Natural killer cell (primary cell): ENCODE data around the gene ZNF480. TPM values are rescaled to one million over a fixed set of nuclear protein-coding genes. Genes with fewer than 3 reads are reported as not detected.
"Not testable (repeated sequence)": the region's sequence is repeated elsewhere in the genome, so short reads cannot be mapped to it uniquely, and the experiment has no call there.

ENCODE experiments used
- ATAC-seq, 3 donors: fragments of 150-1000 bp in 2 of 3; fragments of 200-7000 bp in 1 of 3; cut with Tn5 transposase; 1 replicate in 1 of 3; 2 replicates in 2 of 3; pipeline ENCODE4 v1.10.0; 2021; ENCODE audit warnings: mild to moderate bottlenecking in 2 of 3, moderate library complexity in 2 of 3
- DNase-seq, 2 donors: peaks; one replicate each; pipeline versions ENCODE4 v3.0.0 to v3.0.0-alpha.2; 2013 to 2021; ENCODE audit warnings: mixed read lengths in 1 of 2
- H3K27ac ChIP-seq: one replicate; pipeline ENCODE4 v1.5.1; 2013; ENCODE audit warnings: mild to moderate bottlenecking, low read length
- H3K27me3 ChIP-seq: one replicate; pipeline ENCODE4 v1.6.1; 2013; ENCODE audit warnings: low read length; ENCODE audit not compliant: control insufficient read depth, insufficient read depth
- H3K36me3 ChIP-seq: one replicate; pipeline ENCODE4 v1.6.1; 2013; ENCODE audit warnings: low read length; ENCODE audit not compliant: control insufficient read depth, insufficient read depth
- H3K4me1 ChIP-seq: one replicate; pipeline ENCODE4 v1.6.1; 2013; ENCODE audit warnings: low read length; ENCODE audit not compliant: control insufficient read depth, insufficient read depth
- H3K4me3 ChIP-seq: one replicate; pipeline ENCODE4 v1.5.1; 2013; ENCODE audit warnings: low read length
- H3K9me3 ChIP-seq: one replicate; pipeline ENCODE4 v1.6.1; 2013; ENCODE audit warnings: low read length; ENCODE audit not compliant: control insufficient read depth, insufficient read depth
- H3K27ac Mint-ChIP-seq, 2 donors: one replicate each; pipeline ENCODE4 v1.8.0; 2022; ENCODE audit warnings: mild to moderate bottlenecking in 2 of 2, mixed read lengths in 2 of 2, moderate library complexity in 1 of 2
- H3K27me3 Mint-ChIP-seq, 2 donors: one replicate each; pipeline ENCODE4 v1.8.0; 2022; ENCODE audit warnings: low read depth in 2 of 2, mixed read lengths in 2 of 2
- H3K36me3 Mint-ChIP-seq: one replicate; pipeline ENCODE4 v1.8.0; 2022; ENCODE audit warnings: mixed read lengths
- H3K4me1 Mint-ChIP-seq, 2 donors: one replicate each; pipeline ENCODE4 v1.8.0; 2022; ENCODE audit warnings: mixed read lengths in 2 of 2
- H3K4me3 Mint-ChIP-seq: one replicate; pipeline ENCODE4 v1.8.0; 2022; ENCODE audit warnings: mild to moderate bottlenecking, moderate library complexity, mixed read lengths
- H3K9me3 Mint-ChIP-seq, 2 donors: one replicate each; pipeline ENCODE4 v1.8.0; 2022; ENCODE audit warnings: mixed read lengths in 2 of 2
- CTCF ChIP-seq: fragments of 200-600 bp; IDR thresholded peaks from one replicate; pipeline ENCODE4 v1.8.0; 2022; ENCODE audit warnings: antibody characterized with exemption
- WGBS: methylation state at CpG from one replicate; pipeline ENCODE4 v1.1.7; 2013; ENCODE audit warnings: missing lambda C conversion rate; ENCODE audit not compliant: insufficient coverage; 5-methylcytosine and 5-hydroxymethylcytosine counted together
- intact Hi-C: fragments of 100-400 bp; cut with micrococcal nuclease; formaldehyde crosslinking; loops from one replicate; pipeline ENCODE4 v1.14.2; 2022
- total RNA-seq, 4 donors: library from RNA; stranded (reverse); fragments of 120-200 nt in 1 of 4; gene quantifications; one replicate each; pipeline versions ENCODE4 v1.2.3 to v1.2.4, GENCODE V29; 2013 to 2022

Gene ZNF480
- total RNA-seq, 3 donors from 2014 or later (not counting 1 experiment from before 2014, with no cell fraction given): 6.4 to 9.4 (median 7.6) TPM

DNA sequence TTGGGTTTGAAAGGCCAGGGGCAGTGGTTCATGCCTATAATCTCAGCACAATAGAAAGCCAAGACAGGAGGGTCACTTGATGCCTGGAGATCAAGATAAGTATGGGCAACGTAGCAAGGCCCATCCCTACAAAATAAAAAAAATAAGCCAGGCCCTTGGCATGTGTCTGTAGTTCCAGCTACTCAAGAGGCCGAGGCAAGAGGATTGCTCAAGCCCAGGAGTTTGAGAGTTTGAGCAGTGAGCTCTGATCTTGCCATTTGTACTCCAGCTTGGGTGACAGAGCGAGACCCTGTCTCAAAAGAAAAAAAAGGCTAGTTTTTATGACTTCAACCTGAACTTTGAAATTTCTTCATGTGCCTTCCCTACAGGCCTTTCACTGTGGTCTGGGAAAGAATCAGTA, 5.2 kb upstream of the ZNF480 start:
- no peak for ATAC-seq
- no peak for TF ChIP-seq CTCF
- no peak for DNase-seq
- WGBS: 96% methylated on average over 3 of the region's 3 CpGs
- Histone ChIP-seq H3K4me1 (peaks cover 7% of the 10 kb centered on the region), H3K4me3 (no peak overlapping the region), H3K27me3 (no peaks in the 10 kb centered on the region), H3K27ac (no peak overlapping the region), H3K36me3 (peaks cover 25% of the 10 kb centered on the region), H3K9me3 (peaks cover 6% of the 10 kb centered on the region)
- H3K9me3 Mint-ChIP-seq: no peaks in the 10 kb centered on the region
- H3K27me3 Mint-ChIP-seq: no peaks in the 10 kb centered on the region
- peaks cover 28% of the 10 kb centered on the region for H3K36me3 Mint-ChIP-seq
- peaks cover 0 to 5% of the 10 kb centered on the region in 2 donors for H3K4me1 Mint-ChIP-seq
- H3K4me3 Mint-ChIP-seq: no peak overlapping the region
- intact Hi-C loops: no loop called here
- H3K27ac Mint-ChIP-seq: no peak overlapping the region

DNA sequence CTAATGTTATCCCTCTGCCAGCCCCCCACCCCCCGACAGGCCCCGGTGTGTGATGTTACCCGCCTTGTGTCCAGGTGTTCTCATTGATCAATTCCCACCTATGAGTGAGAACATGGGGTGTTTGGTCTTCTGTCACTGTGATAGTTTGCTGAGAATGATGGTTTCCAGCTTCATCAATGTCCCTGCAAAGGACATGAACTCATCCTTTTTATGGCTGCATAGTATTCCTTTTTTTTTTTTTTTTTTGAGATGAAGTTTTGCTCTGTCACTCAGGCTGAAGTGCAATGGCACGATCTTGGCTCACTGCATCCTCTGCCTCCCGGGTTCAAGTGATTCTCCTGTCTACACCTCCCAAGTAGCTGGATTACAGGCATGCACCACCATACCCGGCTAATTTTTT, 4.0 kb upstream of the ZNF480 start:
- intact Hi-C loops: not testable (repeated sequence)
- WGBS: 100% methylated on average over 5 of the region's 6 CpGs

GRCh38 chr19:52296400-52296772, 583 bp upstream of the ZNF480 start:
- peaks cover 0 to 3% of the 10 kb centered on the region in 2 donors for H3K9me3 Mint-ChIP-seq
- intact Hi-C loops: loop anchor here (2.0 kb wide), 2 partner anchors 26 to 40 kb away; partner anchors contain the start of gene ZNF610
- H3K4me1 ChIP-seq: peaks cover 14% of the 10 kb centered on the region

More for the DNA sequence above, 4.0 kb upstream of the ZNF480 start:
- H3K9me3 ChIP-seq, DNase-seq, ATAC-seq, H3K27ac ChIP-seq, H3K27ac Mint-ChIP-seq, H3K27me3 Mint-ChIP-seq, H3K27me3 ChIP-seq, H3K9me3 Mint-ChIP-seq, H3K4me3 Mint-ChIP-seq, H3K4me3 ChIP-seq: not testable (repeated sequence)
- H3K36me3 ChIP-seq: peaks cover 19% of the 10 kb centered on the region
- Mint-ChIP-seq H3K4me1 (peaks cover 10 to 15% of the 10 kb centered on the region in 2 donors), H3K36me3 (peaks cover 22% of the 10 kb centered on the region)
- H3K4me1 ChIP-seq: peaks cover 12% of the 10 kb centered on the region

More at GRCh38 chr19:52296400-52296772, 583 bp upstream of the ZNF480 start:
- peaks cover 18 to 27% of the 10 kb centered on the region in 2 donors for H3K4me1 Mint-ChIP-seq
- WGBS: 22% methylated on average over 8 of the region's 8 CpGs
- peaks cover 12% of the 10 kb centered on the region for H3K36me3 Mint-ChIP-seq
- no peaks in the 10 kb centered on the region for H3K27me3 Mint-ChIP-seq
- peak overlapping the region; percentile 82 for H3K4me3 Mint-ChIP-seq
- Histone ChIP-seq H3K9me3 (peaks cover 15% of the 10 kb centered on the region), H3K36me3 (peaks cover 18% of the 10 kb centered on the region), H3K4me3 (peak overlapping the region; percentile 87), H3K27me3 (no peaks in the 10 kb centered on the region), H3K27ac (peak overlapping the region; percentile 56)
- ATAC-seq: peak in 2 of 3 donors; percentile 3 to 4
- no peak for TF ChIP-seq CTCF
- peak overlapping the region; percentile 84 to 94 for H3K27ac Mint-ChIP-seq
- DNase-seq: peak in 1 of 2 donors; percentile 16
